Mononuclear cell (primary cell): ENCODE results near the gene MORF4L2. TPM values are rescaled to one million over a fixed set of nuclear protein-coding genes. Genes with fewer than 3 reads are reported as not detected.

Experiments used
- H3K27me3 ChIP-seq: 2 replicates; pipeline ENCODE4 v1.6.0; 2011; ENCODE audit warnings: low read length, control low read depth; ENCODE audit not compliant: insufficient read depth
- H3K4me1 ChIP-seq: 2 replicates; pipeline ENCODE4 v1.5.1; 2011; ENCODE audit warnings: mild to moderate bottlenecking, low read length, control low read depth; ENCODE audit not compliant: insufficient read depth
- H3K4me3 ChIP-seq: 2 replicates; pipeline ENCODE4 v1.5.1; 2011; ENCODE audit warnings: mild to moderate bottlenecking, low read length, moderate library complexity
- H3K9me3 ChIP-seq: 2 replicates; pipeline ENCODE4 v1.5.1; 2011; ENCODE audit warnings: low read depth, mild to moderate bottlenecking, control low read depth, low read length
- total RNA-seq: library from RNA; depleted of rRNA; stranded (reverse); fragments of >200 nt; gene quantifications from one replicate; pipeline ENCODE4 v1.2.3, GENCODE V29; 2012

MORF4L2 gene, protein sequence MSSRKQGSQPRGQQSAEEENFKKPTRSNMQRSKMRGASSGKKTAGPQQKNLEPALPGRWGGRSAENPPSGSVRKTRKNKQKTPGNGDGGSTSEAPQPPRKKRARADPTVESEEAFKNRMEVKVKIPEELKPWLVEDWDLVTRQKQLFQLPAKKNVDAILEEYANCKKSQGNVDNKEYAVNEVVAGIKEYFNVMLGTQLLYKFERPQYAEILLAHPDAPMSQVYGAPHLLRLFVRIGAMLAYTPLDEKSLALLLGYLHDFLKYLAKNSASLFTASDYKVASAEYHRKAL
- 153 TPM for total RNA-seq

DNA sequence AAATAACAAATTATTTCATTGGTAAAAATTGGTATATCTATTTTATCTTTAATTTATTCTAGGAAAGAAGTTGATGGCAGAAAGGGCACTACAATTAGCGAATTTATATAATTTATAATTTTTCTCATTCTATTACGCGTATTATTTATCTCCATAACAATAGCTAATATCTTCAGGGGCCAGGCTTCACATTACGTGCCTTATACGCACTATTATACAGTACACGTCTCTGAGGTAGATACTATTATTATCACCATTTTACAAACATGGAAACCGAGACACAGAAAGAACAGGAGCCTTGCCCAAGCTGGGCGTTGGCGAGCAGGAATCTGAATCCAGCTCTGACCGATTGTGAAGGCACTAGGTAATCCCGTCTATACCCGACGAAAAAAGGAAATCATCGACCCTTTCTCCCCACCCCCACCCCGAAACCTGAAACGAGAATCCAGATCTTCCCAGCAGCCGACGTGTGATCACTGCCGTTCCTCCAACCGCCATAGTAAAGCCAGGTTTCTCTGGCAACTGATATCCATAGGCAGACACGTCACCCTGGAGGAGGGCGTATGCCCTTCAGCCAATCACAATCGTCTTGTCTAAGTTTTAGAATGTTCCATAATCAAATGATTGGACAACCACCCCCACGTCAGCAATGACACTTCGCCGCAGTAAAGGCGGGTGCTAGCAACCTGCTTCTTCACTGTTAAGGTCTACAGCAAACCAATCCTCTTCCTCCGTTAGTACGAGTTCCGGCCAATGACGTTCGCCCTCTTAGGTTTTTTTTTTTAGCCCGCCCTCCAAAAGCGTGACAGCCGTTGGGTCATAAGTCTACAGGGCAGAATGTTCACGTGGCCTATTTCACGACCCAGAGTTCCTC, at the start of gene MORF4L2:
MORF4L2 (minus strand) TSS at position 501 of the 874 bp plus-strand sequence. CDS start 9,672 bp downstream, outside the sequence.
- H3K4me1 ChIP-seq: peaks cover 9% of the 10 kb centered on the region

DNA sequence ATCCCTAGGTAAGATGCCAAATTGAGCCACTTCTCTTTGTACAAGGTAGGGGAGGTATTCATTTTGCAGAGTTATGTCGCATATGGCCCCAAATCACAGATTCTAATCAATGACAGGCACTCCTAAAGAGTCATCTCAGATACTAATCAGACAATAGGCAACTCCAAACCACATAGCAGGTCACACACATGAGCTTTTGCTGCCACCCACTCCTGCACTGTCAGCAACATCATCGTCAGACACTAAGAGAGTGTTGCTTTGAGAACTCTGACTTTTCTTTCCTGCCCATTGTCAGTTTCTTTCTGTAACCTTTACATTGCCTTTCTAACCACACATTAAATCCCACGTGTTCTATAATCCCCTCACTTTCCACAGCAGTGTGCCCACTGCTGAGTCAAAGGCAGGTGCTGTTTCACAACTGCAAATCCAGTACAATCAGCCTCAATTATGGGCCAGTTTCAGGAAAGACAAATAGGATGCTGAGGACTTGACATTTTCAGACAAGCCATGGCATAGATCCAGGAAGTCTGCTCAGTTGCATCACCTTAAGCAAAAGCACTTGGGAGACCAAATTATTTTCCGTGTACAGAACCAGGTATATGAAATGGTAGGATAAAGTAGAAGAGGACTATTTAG, 47.7 kb upstream of the MORF4L2 start:
- no peaks in the 10 kb centered on the region for H3K9me3 ChIP-seq
- no peak overlapping the region for H3K4me3 ChIP-seq
- H3K27me3 ChIP-seq: no peaks in the 10 kb centered on the region
- peaks cover 26% of the 10 kb centered on the region for H3K4me1 ChIP-seq

More for the DNA sequence above, at the start of gene MORF4L2:
- Histone ChIP-seq H3K4me3 (peak within 1 kb of the TSS; percentile 91), H3K9me3 (no peaks in the 10 kb centered on the region), H3K27me3 (no peaks in the 10 kb centered on the region)

DNA sequence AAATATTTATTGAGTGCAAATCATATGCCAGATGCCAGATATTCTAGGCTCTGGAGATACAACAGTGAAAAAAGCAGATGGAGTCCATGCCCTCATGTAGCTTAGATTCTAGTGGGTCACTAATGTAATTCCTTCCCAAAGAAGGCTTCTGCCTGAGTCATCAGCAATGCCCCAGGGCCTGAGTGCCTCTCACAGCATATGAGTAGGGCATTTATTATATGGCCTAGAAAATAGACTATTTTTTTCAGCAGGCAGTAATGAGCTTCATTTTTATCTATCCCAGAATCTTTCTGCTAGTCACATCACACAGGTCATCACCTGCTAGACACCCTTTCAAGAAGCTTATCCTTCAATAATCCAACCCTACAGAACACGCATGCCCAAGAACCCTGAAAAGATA, 46.5 kb upstream of the MORF4L2 start:
- no peak overlapping the region for H3K4me3 ChIP-seq
- no peaks in the 10 kb centered on the region for H3K27me3 ChIP-seq
- H3K9me3 ChIP-seq: no peaks in the 10 kb centered on the region
- H3K4me1 ChIP-seq: peaks cover 29% of the 10 kb centered on the region

DNA sequence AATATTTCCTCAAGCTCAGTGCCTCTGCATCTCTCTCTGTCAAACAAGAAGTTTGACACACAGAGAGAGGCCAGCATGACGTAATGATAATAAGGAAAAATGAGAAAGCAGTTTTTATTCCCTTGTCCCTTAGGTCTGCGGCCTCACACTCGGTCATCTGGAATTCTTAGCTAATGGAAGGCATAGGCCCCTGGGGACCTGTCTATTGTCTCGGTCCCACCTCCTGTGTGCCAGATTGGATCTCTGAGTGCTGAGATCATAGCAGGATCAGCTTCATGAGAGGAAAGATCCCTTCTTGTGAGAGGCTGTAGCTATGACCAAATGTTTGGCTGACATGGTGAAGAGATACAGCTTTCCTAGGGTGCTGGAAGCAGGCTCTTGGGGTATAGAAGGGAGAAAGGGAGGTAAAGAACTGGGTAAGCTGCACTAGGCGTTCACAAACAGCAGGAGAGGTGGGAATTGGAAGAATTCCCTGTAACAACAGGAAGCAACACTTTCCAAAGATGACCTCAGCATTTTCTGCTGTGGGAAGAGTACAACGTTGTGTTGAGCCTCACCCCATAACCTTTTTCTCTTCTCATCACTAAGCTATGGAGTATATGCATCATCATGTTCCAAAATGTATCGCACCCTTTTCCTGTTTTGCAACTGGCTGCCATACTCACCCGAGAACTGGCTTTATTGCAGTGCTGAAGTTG, 44.4 kb upstream of the MORF4L2 start:
- peaks cover 29% of the 10 kb centered on the region for H3K4me1 ChIP-seq
- no peaks in the 10 kb centered on the region for H3K27me3 ChIP-seq
- no peaks in the 10 kb centered on the region for H3K9me3 ChIP-seq
- H3K4me3 ChIP-seq: no peak overlapping the region

DNA sequence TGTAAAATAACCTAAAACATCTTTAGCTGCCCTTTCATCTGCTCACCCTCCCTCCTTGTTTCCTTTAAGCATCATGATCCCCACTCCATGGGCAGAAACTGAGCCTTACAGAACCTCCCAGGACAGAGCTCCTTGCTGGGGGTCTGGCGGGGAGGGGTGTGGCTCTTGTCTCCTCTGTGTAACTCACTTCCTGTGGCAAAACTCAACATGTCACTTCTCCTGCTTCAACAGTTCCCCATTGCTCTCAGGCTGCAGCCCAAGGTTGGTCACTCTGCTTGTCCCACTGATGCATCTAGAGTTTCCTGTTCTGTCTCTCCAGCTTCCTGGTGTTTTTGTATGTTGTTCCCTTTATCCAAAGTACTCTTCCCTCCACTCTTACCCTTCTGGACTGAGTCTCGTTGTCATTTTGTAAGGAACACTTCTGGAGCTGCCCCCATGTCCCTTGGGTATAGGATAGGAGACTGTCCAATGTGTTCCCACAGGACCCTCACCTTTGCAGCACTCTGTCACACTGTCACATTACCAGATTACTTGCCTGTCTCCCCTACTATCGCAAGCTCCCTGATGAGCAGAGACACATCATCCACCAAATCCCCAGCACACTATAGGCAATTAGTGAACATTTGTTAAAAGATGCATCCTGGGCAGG, 43.8 kb upstream of the MORF4L2 start:
- Histone ChIP-seq H3K27me3 (no peaks in the 10 kb centered on the region), H3K4me1 (peaks cover 29% of the 10 kb centered on the region), H3K4me3 (no peak overlapping the region)

DNA sequence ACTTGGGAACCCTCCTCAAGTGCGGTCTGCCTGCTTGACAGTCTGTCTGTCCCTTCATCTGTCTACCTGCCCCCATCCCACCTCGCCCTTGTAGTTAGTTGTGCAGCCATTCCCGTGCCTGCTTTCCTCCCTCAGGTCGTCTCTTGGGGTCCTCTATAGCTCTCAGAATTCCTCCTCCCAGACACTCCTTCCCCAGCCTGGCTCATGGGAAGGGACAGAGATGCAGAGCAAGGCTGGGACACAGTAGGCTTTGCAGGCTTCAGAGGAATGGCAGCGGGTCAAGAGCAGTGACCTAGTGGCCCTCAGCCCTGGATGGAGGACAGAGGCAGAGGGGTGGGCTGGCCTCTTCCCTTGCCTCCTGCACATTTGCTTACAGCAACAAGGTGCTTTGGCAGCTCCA, 42.5 kb upstream of the MORF4L2 start:
- Histone ChIP-seq H3K9me3 (no peaks in the 10 kb centered on the region), H3K27me3 (no peaks in the 10 kb centered on the region), H3K4me1 (peaks cover 29% of the 10 kb centered on the region), H3K4me3 (no peak overlapping the region)

More for the DNA sequence above, 43.8 kb upstream of the MORF4L2 start:
- no peaks in the 10 kb centered on the region for H3K9me3 ChIP-seq

DNA sequence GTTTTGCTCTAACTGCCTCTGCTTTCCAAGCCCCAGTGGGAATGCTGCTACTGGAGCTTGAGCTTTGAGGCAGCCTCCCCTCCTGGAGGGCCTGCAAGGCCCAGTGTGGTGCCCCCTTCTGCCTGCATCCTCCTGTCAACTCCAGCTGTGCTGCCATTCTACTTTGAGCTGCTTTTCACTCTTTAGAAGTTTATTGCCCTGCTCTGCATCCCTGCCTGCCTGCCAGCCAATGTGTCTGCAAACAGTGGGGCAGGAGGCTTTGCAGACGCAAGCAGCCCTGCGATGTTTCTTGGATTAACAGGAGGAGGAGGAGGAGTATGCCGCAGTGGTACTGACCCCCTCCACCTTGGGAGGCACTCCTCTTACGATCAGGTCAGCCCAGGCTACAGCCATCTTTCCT, 40.6 kb upstream of the MORF4L2 start:
- no peaks in the 10 kb centered on the region for H3K27me3 ChIP-seq
- peaks cover 29% of the 10 kb centered on the region for H3K4me1 ChIP-seq
- H3K9me3 ChIP-seq: no peaks in the 10 kb centered on the region
- no peak overlapping the region for H3K4me3 ChIP-seq

DNA sequence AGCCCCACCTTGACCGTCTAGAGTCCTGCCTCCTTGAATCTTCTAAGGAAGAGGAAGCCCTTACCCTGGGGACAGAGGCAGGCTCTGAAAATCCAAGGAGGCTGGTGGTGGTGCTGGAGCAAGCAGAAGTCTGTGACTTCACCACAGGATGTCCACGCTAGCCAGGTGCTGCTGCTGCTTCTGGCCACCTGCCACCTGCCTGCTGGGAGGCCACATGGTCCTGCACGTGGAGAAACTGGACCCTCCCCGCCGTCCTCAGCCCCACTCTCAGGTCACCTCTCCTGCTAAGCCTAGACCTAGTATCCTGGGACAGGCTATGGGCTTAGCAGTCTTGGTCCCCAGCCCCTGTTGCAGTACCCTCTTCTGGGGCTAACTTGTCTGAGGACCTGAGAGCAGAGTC, 40.0 kb upstream of the MORF4L2 start:
- H3K9me3 ChIP-seq: no peaks in the 10 kb centered on the region
- no peaks in the 10 kb centered on the region for H3K27me3 ChIP-seq
- peaks cover 25% of the 10 kb centered on the region for H3K4me1 ChIP-seq
- no peak overlapping the region for H3K4me3 ChIP-seq

DNA sequence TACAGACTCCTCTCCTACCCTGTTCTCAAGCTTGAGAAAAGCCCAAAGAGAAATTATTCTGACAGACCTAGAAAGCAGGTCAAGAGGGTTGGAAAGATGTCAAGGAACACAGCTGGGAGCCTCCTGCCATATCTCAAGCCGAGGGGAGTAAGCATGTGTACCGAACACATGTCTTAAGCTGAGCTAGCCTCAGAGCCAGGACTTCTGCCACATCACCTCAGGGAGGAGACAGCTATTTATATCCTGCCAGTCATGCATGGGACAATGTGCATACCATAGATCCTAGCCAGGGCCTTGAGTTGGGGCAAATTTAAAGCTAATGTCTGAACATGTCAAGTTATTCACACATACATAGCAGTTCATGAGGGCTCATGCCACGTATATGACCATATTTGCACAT, 36.0 kb upstream of the MORF4L2 start:
- Histone ChIP-seq H3K27me3 (no peaks in the 10 kb centered on the region), H3K9me3 (no peaks in the 10 kb centered on the region), H3K4me3 (no peak overlapping the region), H3K4me1 (no peaks in the 10 kb centered on the region)

DNA sequence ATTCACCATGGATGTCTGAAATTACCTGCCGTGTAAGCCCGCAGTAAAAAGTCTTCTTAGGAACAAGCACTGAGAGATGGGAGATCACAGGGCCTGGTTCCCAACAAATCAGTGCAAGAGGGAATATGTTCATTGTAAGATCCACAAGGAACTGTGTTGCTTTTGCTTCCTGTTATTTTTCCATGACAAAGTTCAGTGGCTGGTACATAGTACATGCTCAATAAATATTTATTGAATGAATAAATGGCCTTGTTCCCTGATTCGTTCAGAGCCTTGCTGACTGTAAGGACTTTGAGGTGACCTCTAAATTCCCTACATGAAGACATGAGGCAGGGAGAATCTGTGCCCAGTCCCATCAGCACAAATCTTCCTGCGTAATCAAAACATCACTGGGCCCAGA, 31.6 kb upstream of the MORF4L2 start:
- Histone ChIP-seq H3K4me3 (no peak overlapping the region), H3K27me3 (no peaks in the 10 kb centered on the region), H3K9me3 (no peaks in the 10 kb centered on the region), H3K4me1 (no peaks in the 10 kb centered on the region)

DNA sequence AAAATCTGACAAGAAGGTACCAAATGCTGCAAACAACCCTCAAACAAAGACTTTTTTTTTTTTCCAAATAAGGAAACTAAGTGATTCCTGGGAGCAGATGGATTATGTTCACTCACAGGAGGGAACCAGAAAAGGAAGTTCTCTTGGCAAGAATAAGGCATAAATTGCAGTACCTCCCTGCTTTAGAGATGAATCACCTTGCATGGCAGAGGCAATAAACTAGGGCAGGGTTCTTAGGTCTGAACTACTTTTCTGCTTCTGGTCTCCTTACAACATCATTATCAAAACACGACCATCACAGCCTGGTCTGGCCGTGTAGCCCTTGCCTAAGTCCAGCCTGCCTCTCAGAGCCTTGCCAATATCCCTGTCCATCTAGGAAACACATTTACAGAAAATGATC, 30.5 kb upstream of the MORF4L2 start:
- no peak overlapping the region for H3K4me3 ChIP-seq
- H3K9me3 ChIP-seq: no peaks in the 10 kb centered on the region
- H3K27me3 ChIP-seq: no peaks in the 10 kb centered on the region
- no peaks in the 10 kb centered on the region for H3K4me1 ChIP-seq

DNA sequence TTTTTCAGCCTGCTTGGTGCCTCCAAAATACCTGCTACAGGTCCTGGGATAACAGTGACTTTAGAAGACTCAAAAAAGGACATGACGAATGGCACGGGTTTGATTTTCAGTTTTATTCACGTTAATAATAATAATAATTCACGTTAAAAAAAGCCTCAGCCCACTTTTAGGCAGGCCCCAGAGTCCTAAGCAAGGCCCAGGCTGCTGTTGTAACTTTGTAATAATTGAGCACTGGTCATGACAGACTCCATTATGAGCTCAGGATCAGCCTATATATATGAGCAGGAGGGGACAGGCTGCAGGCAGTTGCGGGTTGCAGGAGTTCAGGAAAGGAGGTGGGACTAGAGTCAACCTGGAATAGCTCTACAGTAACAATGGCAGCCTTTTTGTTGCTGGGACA, 24.1 kb upstream of the MORF4L2 start, which contains the start of gene TMEM31:
TMEM31 (plus strand) TSS at position 301 of the 400 bp plus-strand sequence. CDS start 1,350 bp downstream, outside the sequence.
- no peaks in the 10 kb centered on the region for H3K27me3 ChIP-seq
- H3K4me3 ChIP-seq: no peak within 1 kb of the TSS
- no peaks in the 10 kb centered on the region for H3K9me3 ChIP-seq
- no peaks in the 10 kb centered on the region for H3K4me1 ChIP-seq

DNA sequence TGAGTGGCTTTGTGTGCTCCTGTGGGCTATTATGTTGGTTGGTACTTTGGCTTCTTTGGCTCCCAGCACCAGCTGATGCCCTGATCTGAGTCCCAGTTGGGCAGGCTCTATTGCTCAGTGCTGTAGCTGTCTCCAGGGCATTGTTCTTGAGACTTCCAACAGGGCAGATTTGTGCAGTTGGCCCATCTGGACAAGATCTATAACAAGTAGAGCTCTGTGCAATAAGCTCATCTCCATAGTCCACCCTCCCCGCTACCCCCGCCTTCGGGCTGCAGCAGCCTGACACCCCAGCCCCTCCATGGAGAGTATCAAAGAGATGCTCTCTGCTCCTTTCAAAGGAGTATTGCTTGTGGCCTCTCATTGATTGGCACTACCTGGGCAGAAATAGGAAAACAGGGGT, 18.4 kb upstream of the MORF4L2 start:
- Histone ChIP-seq H3K4me3 (no peak overlapping the region), H3K27me3 (no peaks in the 10 kb centered on the region), H3K9me3 (no peaks in the 10 kb centered on the region), H3K4me1 (no peaks in the 10 kb centered on the region)

DNA sequence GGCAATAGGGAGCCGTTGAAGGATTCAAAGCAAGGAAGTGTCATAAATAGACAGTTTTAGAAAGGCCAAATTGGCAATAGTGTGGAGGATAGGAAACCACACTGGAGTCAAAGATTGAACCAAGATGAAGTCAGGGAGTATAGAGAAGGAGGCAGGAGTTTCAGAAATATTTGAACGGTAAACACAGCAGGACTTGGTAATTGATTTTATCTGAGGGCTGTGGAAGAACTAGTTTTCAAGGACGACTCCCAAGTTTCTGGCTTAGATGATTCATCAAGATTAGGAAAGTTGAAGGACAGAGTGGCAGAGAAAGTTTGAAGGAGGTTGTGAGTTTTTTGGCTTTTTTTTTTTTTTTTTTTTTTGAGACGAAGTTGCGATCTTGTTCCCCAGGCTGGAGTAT, 12.7 kb upstream of the MORF4L2 start:
- Histone ChIP-seq H3K9me3 (no peaks in the 10 kb centered on the region), H3K4me1 (no peaks in the 10 kb centered on the region), H3K27me3 (no peaks in the 10 kb centered on the region), H3K4me3 (no peak overlapping the region)
